GM19099 (cell line): ENCODE measurements around the gene AMZ1.

ENCODE experiments used
- POLR2A ChIP-seq: IDR thresholded peaks from 3 replicates; pipeline ENCODE4 v1.6.1; 2011; ENCODE audit warnings: low read depth; ENCODE audit not compliant: insufficient read length; ENCODE audit errors: extremely low read depth

AMZ1 gene

GRCh38 chr7:2670720-2671391, 17.1 kb upstream of the AMZ1 start:
- no peak for TF ChIP-seq POLR2A

GRCh38 chr7:2673934-2674333, 14.1 kb upstream of the AMZ1 start:
- TF ChIP-seq POLR2A = no peak

DNA sequence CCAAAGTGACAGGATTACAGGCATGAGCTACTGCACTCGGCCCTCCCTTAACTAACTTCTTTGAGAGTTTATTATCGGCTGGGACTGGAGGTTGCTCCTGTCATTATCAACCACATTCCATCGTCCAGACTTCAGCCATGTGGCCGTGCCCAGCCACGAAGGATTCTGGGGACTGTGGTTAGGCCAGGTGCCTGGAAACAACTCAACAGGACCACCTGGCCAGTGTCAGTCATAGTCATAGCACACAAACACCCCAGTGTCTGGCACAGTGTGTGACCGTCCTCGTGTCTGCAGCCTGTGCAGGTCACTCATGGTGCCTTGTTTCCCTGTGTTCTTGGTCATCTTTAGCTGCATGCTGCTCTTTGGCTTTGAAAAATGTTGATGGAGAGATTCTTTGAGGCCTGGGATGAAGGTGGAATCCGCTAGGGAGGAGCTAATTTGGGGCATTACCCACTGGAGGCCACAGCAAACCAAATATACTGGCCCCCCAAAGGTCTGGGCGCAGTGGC, 12.7 kb upstream of the AMZ1 start:
- TF ChIP-seq POLR2A = no peak

- TF ChIP-seq POLR2A = no peak
Measured at GRCh38 chr7:2680256-2680655, 7.7 kb upstream of the AMZ1 start.

DNA sequence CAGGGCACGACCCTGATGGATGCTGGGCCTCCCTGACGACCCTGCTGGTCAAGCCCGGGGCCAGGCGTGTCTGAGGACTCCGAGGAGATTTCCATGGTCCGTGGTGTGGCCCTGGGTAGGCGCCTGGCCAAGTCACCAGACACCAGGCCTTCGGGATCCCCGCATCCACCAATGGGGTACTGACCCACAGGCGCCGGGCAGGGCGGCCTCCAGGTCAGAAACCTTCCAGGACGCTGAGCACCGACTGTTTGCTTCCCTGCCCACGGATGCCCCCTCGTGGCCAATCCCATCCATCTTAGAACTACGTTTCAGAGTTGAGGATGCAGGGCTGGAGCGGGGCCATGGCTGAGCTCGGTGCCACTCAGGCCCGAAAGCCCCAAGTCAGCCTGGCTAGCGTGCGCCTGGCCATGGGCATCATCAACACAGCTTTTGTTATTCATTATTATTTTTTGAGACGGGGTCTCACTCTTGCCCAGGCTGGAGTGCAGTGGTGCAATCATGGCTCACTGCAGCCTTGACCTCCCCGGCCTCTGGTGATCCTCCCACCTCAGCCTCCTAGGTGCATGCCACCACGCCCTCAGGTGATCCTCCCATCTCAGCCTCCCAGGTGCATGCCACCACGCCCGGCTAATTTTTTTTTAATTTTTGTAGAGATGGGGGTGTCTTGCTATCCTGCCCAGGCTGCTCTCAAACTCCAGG, 7.1 kb upstream of the AMZ1 start:
- TF ChIP-seq POLR2A = no peak

GRCh38 chr7:2681929-2682799, 5.8 kb upstream of the AMZ1 start:
- TF ChIP-seq POLR2A = no peak

DNA sequence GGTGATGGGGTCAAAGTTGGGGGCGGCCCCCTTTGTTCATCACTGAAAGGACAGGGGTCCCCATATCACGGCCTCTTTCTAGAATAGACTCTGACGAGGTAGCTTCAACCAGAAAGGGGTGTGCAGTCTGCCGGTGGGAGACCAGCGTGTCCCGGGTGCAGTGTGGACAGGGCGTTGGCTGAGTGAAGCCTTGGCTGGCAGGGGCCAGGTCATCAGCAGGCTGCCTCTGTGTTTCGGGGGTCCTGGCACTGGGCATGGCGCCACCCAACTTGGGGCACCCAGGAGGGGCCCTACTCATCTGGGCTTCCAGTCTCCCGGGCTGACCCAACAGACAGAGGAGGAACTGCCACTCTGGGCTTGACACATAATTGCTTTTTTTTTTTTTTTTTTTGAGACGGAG, 3.5 kb upstream of the AMZ1 start:
- TF ChIP-seq POLR2A = no peak

DNA sequence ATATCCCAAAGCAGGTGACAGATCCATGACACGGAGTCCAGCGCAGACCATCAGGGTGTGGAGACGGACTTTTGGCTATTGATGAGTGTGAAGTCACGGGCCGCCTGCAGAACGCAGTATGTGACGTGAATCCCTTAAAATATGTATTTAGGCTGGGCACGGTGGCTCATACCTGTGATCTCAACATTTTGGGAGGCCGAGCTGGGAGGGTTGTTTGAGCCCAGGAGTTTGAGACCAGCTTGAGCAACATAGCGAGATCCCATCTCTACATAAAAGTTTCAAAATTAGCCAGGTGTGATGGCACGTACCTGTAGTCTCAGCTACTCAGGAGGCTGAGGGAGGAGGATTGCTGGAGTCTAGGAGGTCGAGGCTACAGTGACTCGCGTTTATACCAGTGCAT, 1.9 kb upstream of the AMZ1 start:
- no peak for TF ChIP-seq POLR2A

DNA sequence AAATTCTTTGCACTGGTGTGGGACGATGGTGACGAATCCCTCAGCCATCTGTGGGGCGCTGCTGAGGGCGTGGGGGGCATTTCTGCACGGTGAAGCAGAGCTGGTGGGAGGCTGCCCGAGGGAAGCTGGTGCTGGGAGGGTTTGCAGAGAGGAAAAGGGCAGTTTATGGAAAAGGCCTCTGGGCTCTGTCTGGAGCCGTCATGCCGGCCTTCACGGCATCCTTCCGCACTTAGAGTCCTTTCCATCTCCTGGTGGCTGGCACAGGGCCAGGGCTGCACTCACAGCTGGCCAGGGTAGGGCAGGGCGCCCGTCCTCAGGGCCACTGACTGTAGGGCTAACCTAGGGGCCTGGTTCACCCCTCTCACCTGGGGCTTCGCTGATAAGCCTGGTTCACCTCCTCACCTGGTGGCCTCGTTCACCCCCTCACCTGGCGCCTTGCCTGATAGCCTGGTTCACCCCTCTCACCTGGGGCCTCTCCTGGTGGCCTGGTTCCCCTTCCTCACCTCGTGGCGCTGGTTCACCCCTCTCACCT, 598 bp upstream of the AMZ1 start:
- TF ChIP-seq POLR2A = no peak

GRCh38 chr7:2688409-2689342, 674 bp downstream of the AMZ1 start:
- TF ChIP-seq POLR2A = peak; percentile 55

- TF ChIP-seq POLR2A = no peak
Measured at GRCh38 chr7:2689343-2689847, 1.4 kb downstream of the AMZ1 start.

GRCh38 chr7:2689951-2690705, 2.1 kb downstream of the AMZ1 start:
- no peak for TF ChIP-seq POLR2A

GRCh38 chr7:2691011-2691707, 3.2 kb downstream of the AMZ1 start:
- no peak for TF ChIP-seq POLR2A
